ENCODE data around the gene FRMD6. TPM values are rescaled to one million over a fixed set of nuclear protein-coding genes. Genes with fewer than 3 reads are reported as not detected.

Gene FRMD6
- total and polyA plus RNA-seq, 4 donors: 3.2 to 27.2 (median 8.6) TPM

- ATAC-seq (ENCODE audit: insufficient read depth, low FRiP score) (no peak), DNase-seq (no peak)
- Histone ChIP-seq H3K36me3 (ENCODE audit: control insufficient read depth in 4 of 4, insufficient read depth in 4 of 4, low read length in 4 of 4) (peaks cover 9 to 48% (median 38%) of the 10 kb centered on the region in 4 donors), H3K4me3 (no peak overlapping the region), H3K9ac (ENCODE audit: insufficient read depth in 1 of 2, low read length in 2 of 2) (no peak overlapping the region), H3K9me3 (ENCODE audit: control insufficient read depth in 4 of 4, insufficient read depth in 3 of 4, low read length in 3 of 4) (no peaks in the 10 kb centered on the region), H3K27ac (ENCODE audit: low read depth in 1 of 2, low read length in 1 of 2) (no peak overlapping the region), H3K27me3 (ENCODE audit: control insufficient read depth in 3 of 3, insufficient read depth in 3 of 3, low read length in 2 of 3) (no peaks in the 10 kb centered on the region), H3K4me1 (ENCODE audit: control insufficient read depth in 5 of 5, insufficient read depth in 5 of 5, low read length in 5 of 5) (no peaks in the 10 kb centered on the region)
- 89 to 92% methylated on average over 3 of the region's 3 CpGs for WGBS, 2 donors
- no peak for TF ChIP-seq CTCF (IDR thresholded peaks at IDR 0.05; ENCODE audit: control extremely low read depth, extremely low read depth)
Measured at GRCh38 chr14:51725061-51725460, 73.4 kb downstream of the FRMD6 start.

GRCh38 chr14:51726166-51726899 lies 74.6 kb downstream of the FRMD6 start:
- H3K36me3 ChIP-seq (ENCODE audit: control insufficient read depth in 4 of 4, insufficient read depth in 4 of 4, low read length in 4 of 4): peaks cover 5 to 41% (median 34%) of the 10 kb centered on the region in 4 donors
- ATAC-seq (ENCODE audit: insufficient read depth, low FRiP score): no peak
- 89% methylated on average over 2 of the region's 2 CpGs for WGBS, 2 donors

GRCh38 chr14:51727526-51727925 lies 75.8 kb downstream of the FRMD6 start:
- Histone ChIP-seq H3K4me1 (ENCODE audit: control insufficient read depth in 5 of 5, insufficient read depth in 5 of 5, low read length in 5 of 5) (no peaks in the 10 kb centered on the region), H3K9ac (ENCODE audit: insufficient read depth in 1 of 2, low read length in 2 of 2) (no peak overlapping the region), H3K27me3 (ENCODE audit: control insufficient read depth in 3 of 3, insufficient read depth in 3 of 3, low read length in 2 of 3) (no peaks in the 10 kb centered on the region), H3K4me3 (no peak overlapping the region), H3K36me3 (ENCODE audit: control insufficient read depth in 4 of 4, insufficient read depth in 4 of 4, low read length in 4 of 4) (peaks cover 2 to 36% (median 29%) of the 10 kb centered on the region in 4 donors), H3K9me3 (ENCODE audit: control insufficient read depth in 4 of 4, insufficient read depth in 3 of 4, low read length in 3 of 4) (no peaks in the 10 kb centered on the region), H3K27ac (ENCODE audit: low read depth in 1 of 2, low read length in 1 of 2) (no peak overlapping the region)
- no peak for TF ChIP-seq CTCF (IDR thresholded peaks at IDR 0.05; ENCODE audit: control extremely low read depth, extremely low read depth)
- WGBS, 2 donors: 57 to 89% methylated on average over 5 of the region's 5 CpGs
- ATAC-seq (ENCODE audit: insufficient read depth, low FRiP score) (no peak), DNase-seq (no peak)

More at GRCh38 chr14:51726166-51726899, 74.6 kb downstream of the FRMD6 start:
- no peak overlapping the region for H3K9ac ChIP-seq (ENCODE audit: insufficient read depth in 1 of 2, low read length in 2 of 2)
- H3K9me3 ChIP-seq (ENCODE audit: control insufficient read depth in 4 of 4, insufficient read depth in 3 of 4, low read length in 3 of 4): no peaks in the 10 kb centered on the region
- H3K27ac ChIP-seq (ENCODE audit: low read depth in 1 of 2, low read length in 1 of 2): no peak overlapping the region
- TF ChIP-seq CTCF (IDR thresholded peaks at IDR 0.05; ENCODE audit: control extremely low read depth, extremely low read depth): no peak
- H3K4me3 ChIP-seq: no peak overlapping the region
- DNase-seq: no peak
- H3K4me1 ChIP-seq (ENCODE audit: control insufficient read depth in 5 of 5, insufficient read depth in 5 of 5, low read length in 5 of 5): no peaks in the 10 kb centered on the region
- H3K27me3 ChIP-seq (ENCODE audit: control insufficient read depth in 3 of 3, insufficient read depth in 3 of 3, low read length in 2 of 3): no peaks in the 10 kb centered on the region
